Measurements from ENCODE around the gene GSE1. TPM values are rescaled to one million over a fixed set of nuclear protein-coding genes. Genes with fewer than 3 reads are reported as not detected.

Gene GSE1
- polyA plus RNA-seq, 3 donors from 2014 or later = 0.15 to 9.4 (median 2.9) TPM

DNA sequence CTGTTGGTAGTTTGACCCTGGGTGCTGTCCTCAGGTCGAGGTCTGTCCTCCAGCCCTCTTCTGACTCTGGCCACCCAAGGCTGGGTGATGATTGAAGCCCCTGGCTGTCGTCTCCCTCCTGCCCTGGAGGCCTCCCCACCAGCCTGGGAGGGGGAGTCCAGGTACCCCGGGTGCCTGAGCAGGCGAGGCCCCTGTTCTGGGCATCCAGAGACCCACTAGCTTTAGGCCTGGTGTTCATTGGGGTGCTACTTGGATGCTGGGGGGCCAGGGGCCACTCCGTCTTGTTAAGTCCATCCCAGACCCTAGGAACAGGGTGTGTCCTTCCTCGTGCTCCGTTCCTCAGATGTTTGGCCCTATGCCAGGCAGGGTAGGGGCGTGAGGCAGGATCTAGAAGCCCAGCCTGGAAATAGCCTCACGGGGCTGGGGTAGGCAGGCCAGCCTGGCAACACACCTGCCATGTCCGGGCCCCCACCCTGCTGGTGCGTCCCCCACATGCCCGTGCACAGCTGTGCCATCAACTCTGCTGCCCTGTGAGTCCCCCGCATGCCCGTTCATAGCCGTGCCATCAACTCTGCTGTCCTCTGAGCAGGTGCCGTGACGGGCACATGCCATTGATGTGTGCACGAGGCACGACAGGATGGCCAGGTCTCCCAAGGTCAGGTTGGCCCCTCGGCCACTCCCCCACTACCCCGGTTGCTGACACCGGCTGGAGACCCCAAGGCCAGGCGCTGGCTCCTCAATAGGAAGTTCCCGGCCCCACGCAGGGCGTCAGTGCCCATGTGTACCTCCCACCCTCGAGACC lies 38.7 kb downstream of the GSE1 start:
- DNase-seq = no peak
- Mint-ChIP-seq H3K4me1 (peaks cover 0 to 3% of the 10 kb centered on the region in 2 donors), H3K9me3 (no peaks in the 10 kb centered on the region), H3K27me3 (ENCODE audit: low read depth in 3 of 3) (peaks cover 4 to 24% (median 18%) of the 10 kb centered on the region in 3 donors), H3K36me3 (peaks cover 0 to 3% (median 0%) of the 10 kb centered on the region in 3 donors), H3K27ac (peak overlapping the region; percentile 13 to 82 (median 46)), H3K4me3 (no peak overlapping the region)

DNA sequence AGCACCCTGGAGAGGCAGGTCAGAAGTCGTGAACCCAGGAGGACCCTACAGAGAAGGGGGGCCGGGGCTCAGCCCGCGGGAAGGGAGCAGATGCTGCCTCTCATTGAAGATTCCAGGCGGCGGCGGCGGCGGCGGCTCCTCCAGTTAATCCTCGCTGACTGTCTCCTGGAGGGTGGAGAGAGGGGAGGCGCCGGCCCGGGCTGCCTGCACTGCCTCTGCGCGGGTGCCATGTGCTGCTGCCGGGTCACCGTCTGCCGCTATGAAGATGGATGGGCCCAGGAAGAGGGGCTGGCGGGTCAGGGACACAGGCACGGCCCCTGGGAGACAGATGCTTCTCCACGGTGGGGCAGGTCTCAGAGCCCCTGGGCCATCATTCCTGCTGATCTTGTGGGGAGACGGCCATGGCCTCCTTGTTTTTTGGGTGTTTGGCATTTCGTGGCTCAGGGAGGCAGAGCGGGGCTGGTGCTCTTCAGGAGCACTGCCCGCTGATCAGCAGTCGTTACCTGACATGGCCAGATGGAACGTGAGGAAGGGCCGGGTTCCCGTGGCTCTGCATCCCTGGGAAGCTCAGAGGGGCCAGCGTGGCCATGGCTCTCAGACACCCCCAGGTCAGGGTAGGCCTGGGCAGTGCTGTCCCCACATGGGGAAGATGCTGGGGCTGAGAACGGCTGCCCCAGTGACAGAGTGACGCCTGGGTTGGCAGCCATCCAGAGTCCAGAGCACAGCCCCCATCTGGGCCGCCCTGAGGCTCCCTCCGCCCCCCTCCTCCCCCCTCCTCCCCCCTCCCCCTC lies 39.5 kb downstream of the GSE1 start:
- Mint-ChIP-seq H3K4me3 (no peak overlapping the region), H3K27ac (peak overlapping the region; percentile 13 to 82 (median 58)), H3K9me3 (no peaks in the 10 kb centered on the region), H3K36me3 (peaks cover 0 to 6% (median 2%) of the 10 kb centered on the region in 3 donors), H3K27me3 (ENCODE audit: low read depth in 3 of 3) (peaks cover 7 to 25% (median 19%) of the 10 kb centered on the region in 3 donors), H3K4me1 (peaks cover 0 to 4% of the 10 kb centered on the region in 2 donors)
- peak; percentile 42 to 60 (median 43) for DNase-seq

DNA sequence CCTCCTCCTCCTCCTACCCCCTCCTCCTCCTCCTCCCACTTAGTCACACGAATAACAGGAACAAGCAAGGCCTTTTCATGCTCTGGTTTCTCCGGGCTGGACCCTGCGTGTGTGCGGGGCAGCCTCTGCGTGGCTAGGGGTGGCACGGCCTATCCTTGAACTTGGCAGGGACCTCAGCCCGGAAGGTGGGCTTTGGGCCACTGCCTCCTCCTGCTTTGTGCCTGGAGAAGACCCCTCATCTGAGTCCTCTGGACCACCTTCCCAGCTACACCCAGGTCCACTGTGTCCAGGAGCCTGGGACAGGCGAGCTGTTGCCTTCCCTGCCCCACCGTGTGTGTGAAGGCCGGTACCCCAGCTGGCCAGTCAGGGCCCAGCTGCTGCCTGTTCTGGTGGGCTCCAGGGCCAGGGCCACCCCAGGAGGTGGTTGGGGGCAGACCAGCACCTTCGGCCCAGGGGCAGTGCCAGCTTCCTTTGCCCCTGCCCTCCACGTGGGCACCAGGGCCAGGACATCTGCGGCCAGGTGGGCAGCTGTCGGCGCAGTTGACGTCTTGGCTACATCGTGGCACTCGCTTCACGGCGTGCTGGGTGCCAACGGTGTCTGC lies 40.3 kb downstream of the GSE1 start:
- DNase-seq = no peak
- Mint-ChIP-seq H3K4me3 (no peak overlapping the region), H3K4me1 (peaks cover 0 to 5% of the 10 kb centered on the region in 2 donors), H3K36me3 (peaks cover 0 to 8% (median 6%) of the 10 kb centered on the region in 3 donors), H3K9me3 (no peaks in the 10 kb centered on the region), H3K27me3 (ENCODE audit: low read depth in 3 of 3) (peaks cover 8 to 26% (median 20%) of the 10 kb centered on the region in 3 donors), H3K27ac (peak overlapping the region in 3 of 6 donors; percentile 28 to 82 (median 51))

DNA sequence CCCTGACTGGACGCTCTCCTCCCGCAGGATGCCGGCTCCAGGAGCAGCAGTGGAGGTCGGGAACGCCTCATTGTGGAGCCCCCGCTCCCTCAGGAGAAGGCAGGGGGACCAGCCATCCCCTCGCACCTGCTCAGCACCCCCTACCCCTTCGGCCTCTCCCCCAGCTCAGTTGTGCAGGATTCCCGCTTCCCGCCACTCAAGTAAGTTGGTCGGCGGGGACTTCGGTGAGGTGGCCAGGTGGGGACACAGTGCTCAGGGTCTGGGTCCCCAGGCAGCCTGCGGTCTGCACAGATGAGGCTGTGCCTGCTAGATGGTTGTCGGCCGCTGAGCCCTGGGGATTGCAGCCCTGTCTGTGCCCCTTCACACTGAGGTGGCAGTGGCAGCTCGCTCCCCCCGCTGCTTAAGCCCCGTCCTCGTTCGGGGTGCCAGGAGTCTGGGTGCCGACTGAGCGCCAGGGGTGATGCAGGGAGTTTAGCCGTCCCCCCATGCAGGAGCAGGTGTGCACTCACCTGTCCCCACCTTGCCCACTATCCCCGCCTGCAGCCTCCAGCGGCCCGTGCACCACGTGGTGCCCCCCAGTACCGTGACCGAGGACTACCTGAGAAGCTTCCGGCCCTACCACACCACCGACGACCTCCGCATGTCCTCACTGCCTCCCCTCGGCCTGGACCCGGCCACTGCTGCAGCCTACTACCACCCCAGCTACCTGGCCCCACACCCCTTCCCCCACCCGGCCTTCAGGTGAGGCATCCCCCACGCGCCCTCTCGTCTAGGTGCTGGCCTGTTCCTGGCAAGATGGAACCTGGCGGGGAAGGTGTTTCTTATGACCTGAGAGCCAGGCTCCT lies 41.4 kb downstream of the GSE1 start:
- DNase-seq = no peak
- no peaks in the 10 kb centered on the region for H3K9me3 Mint-ChIP-seq
- no peak overlapping the region for H3K4me3 Mint-ChIP-seq
- peak overlapping the region in 1 of 6 donors; percentile 51 for H3K27ac Mint-ChIP-seq
- peaks cover 8 to 21% (median 17%) of the 10 kb centered on the region in 3 donors for H3K27me3 Mint-ChIP-seq (ENCODE audit: low read depth in 3 of 3)
- H3K36me3 Mint-ChIP-seq = peaks cover 0 to 13% (median 8%) of the 10 kb centered on the region in 3 donors
- peaks cover 5% of the 10 kb centered on the region in 2 donors for H3K4me1 Mint-ChIP-seq

DNA sequence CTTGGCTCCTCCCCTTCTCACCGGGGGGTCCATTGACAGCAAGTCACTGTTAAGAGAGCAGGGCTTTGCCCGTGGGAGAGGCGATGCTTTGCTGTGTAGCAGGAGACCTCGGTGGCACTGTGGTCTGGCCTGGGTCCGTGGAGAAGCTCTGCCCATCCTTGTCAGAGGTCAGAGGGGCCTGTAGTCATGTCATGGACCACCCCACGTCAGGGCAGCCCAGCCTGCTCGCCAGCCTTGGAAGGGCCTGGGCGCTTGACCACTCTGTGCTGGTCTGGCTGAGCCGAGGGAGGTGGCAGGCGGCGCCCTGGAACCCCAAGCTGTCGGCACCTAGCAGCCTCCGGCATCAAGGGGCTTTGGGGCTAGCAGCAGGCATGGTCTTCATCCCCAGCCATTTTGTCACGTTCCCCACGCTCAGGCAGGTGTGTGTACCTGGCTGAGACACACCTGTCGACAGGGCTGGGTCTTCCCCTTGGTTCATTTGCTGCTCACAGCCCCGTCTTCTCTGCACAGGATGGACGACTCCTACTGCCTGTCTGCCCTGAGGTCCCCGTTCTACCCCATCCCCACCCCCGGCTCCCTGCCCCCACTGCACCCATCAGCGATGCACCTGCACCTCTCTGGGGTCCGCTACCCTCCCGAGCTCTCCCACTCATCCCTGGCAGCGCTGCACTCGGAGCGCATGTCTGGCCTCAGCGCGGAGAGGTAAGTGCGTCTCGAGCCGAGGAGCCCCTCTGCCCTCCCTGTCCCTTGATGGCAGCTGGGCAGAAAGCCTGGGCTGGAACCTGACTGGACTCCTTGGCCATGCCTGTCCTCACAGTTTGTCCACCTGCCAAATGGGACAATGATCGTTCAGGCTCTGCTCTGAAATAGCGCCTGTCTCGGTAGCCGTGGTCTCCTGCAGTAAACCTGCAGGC lies 42.4 kb downstream of the GSE1 start:
- peaks cover 0 to 13% (median 8%) of the 10 kb centered on the region in 3 donors for H3K36me3 Mint-ChIP-seq
- no peaks in the 10 kb centered on the region for H3K9me3 Mint-ChIP-seq

DNA sequence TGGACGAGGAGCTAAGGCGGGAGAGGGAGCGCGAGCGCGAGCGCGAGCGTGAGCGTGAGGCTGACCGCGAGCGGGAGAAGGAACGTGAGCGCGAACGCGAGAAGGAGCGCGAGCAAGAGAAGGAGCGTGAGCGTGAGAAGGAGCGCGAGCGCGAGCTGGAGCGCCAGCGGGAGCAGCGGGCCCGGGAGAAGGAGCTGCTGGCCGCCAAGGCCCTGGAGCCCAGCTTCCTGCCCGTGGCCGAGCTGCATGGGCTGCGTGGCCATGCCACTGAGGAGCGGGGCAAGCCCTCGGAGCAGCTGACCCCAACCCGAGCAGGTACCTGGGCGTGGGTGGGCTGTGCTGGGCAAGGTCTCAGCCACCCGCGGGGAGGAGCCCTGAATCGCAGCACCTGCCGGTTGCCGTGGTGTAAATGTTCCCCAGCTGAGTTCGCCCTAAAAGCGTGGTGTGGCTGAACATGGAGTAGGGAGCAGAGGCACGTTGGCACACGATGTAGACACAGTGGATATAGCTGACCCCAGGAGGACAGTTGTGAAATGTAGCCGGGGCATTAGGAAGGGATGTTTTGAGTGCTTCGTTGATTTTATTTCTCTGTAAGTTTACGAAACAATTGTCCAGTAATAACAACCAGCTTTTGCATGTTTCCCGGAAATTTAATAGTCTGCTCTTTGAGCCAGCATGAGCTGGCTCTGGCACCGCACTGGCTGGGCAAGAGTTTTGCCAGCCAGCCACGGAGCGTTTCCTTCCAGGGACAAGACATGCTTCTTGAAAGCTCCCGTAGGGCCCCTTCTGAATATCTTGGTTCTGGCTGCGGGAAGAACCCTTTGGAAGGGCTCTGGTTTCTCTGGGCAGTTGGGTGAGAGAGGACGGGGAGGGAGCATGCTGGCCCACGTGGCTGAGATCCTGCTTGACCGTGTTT lies 43.5 kb downstream of the GSE1 start:
- Mint-ChIP-seq H3K27me3 (ENCODE audit: low read depth in 3 of 3) (peaks cover 8 to 21% (median 17%) of the 10 kb centered on the region in 3 donors), H3K4me1 (peaks cover 8 to 10% of the 10 kb centered on the region in 2 donors), H3K27ac (no peak overlapping the region), H3K4me3 (peak overlapping the region in 1 of 5 donors; percentile 40), H3K9me3 (no peaks in the 10 kb centered on the region), H3K36me3 (peaks cover 0 to 13% (median 8%) of the 10 kb centered on the region in 3 donors)
- no peak for DNase-seq

More for the DNA sequence above, 42.4 kb downstream of the GSE1 start:
- Mint-ChIP-seq H3K4me1 (peaks cover 8 to 10% of the 10 kb centered on the region in 2 donors), H3K4me3 (no peak overlapping the region), H3K27me3 (ENCODE audit: low read depth in 3 of 3) (peaks cover 8 to 21% (median 17%) of the 10 kb centered on the region in 3 donors), H3K27ac (peak overlapping the region in 1 of 6 donors; percentile 53)
- DNase-seq = no peak

DNA sequence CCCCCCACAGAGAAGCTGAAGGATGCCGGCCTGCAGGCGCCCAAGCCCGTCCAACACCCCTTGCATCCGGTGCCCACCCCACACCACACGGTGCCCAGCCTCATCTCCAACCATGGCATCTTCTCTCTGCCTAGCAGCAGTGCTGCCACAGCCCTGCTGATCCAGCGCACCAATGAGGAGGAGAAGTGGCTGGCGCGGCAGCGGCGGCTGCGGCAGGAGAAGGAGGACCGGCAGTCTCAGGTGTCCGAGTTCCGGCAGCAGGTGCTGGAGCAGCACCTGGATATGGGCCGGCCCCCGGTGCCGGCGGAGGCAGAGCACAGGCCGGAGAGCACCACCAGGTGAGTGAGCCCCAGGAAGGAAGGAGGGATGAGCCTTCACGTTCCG lies 44.1 kb downstream of the GSE1 start:
- H3K4me3 Mint-ChIP-seq = no peak overlapping the region
- peaks cover 0 to 13% (median 8%) of the 10 kb centered on the region in 3 donors for H3K36me3 Mint-ChIP-seq
- no peak for DNase-seq
- peaks cover 8 to 17% (median 16%) of the 10 kb centered on the region in 3 donors for H3K27me3 Mint-ChIP-seq (ENCODE audit: low read depth in 3 of 3)
- peak overlapping the region in 1 of 6 donors; percentile 71 for H3K27ac Mint-ChIP-seq
- H3K4me1 Mint-ChIP-seq = peaks cover 8 to 10% of the 10 kb centered on the region in 2 donors
- no peaks in the 10 kb centered on the region for H3K9me3 Mint-ChIP-seq

DNA sequence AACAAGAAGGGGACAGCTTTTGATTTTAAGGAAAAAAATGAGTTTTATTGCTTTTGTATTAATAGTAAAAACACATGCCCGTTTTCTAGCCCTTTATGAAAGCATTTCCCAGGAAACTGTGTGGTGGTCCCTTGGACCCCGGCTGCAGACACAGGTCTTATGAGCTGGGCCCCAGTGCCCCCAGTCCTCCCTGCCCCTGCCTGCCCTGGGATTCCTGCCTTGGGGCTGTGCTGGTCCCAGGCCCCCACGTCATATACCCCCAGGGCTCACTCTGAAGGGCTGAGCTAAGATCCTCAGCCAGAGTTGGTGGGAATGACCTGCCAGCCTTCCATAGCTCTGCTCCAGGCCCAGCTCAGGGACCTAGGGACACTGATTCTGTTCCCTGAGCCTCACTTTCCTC lies 44.9 kb downstream of the GSE1 start:
- no peak overlapping the region for H3K4me3 Mint-ChIP-seq
- no peaks in the 10 kb centered on the region for H3K9me3 Mint-ChIP-seq
- DNase-seq = no peak
- H3K4me1 Mint-ChIP-seq = peaks cover 7 to 10% of the 10 kb centered on the region in 2 donors
- H3K36me3 Mint-ChIP-seq = peaks cover 0 to 16% (median 8%) of the 10 kb centered on the region in 3 donors
- H3K27me3 Mint-ChIP-seq (ENCODE audit: low read depth in 3 of 3) = peaks cover 8 to 14% (median 12%) of the 10 kb centered on the region in 3 donors
- H3K27ac Mint-ChIP-seq = peak overlapping the region in 1 of 6 donors; percentile 50

DNA sequence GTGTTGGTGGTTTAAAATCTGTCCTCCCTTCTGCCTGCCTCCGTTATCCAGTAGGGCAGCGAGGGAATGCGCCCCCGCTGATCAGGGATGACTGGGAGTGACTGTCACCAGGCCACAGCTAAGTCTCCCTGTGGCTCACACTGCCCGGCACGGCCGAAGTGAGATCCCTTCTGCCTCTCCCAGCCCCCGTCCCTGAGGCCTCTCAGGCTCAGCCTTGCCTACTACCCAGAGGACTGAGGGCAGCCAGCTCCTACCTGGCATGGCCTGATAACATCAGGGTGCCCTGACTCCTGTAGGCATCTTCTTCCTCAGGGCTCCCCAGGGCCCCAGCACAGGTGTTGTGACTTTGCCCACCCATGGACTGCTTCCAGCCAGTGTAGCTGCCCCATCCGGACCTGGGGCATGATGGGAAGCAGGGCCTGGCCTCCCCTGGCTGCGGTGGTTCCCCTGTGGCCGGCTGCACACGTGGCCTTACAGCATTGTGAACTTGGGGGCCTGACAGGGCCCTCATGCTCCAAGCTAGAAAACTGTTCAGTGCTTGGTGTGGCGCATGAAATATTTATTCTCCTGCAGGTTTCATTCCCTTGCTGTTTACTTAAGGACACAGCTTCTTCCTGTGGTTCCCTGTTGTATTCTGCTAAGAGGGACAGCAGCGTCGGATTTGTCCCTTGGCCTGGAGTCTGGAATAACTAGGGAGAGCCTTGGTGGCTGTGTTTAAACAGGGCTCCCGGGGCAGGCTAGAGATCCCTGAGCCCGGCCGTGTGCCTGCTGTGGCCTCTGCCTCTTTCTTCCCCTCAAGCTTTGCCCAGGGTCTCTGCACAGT lies 45.6 kb downstream of the GSE1 start:
- DNase-seq = no peak
- peaks cover 4 to 12% (median 8%) of the 10 kb centered on the region in 3 donors for H3K27me3 Mint-ChIP-seq (ENCODE audit: low read depth in 3 of 3)
- peaks cover 0 to 20% (median 8%) of the 10 kb centered on the region in 3 donors for H3K36me3 Mint-ChIP-seq
- H3K9me3 Mint-ChIP-seq = no peaks in the 10 kb centered on the region
- H3K27ac Mint-ChIP-seq = peak overlapping the region in 1 of 6 donors; percentile 72
- peaks cover 7 to 10% of the 10 kb centered on the region in 2 donors for H3K4me1 Mint-ChIP-seq
- H3K4me3 Mint-ChIP-seq = no peak overlapping the region

DNA sequence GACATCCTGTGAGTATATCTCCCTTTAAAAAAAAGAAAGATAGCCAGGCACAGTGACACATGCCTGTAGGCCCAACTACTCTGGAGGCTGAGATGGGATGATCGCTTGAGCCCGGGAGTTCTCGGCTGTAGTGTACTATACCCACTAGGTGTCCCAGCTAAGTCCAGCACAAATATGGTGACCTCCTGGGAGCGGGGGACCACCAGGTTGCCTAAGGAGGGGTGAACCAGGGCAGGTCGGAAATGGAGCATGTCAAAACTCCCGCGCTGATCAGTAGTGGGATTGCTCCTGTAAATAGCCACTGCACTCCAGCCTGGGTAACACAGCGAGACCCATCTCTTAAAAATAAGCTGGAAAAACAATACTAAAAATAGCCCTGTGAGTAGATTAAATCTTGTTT lies 46.2 kb downstream of the GSE1 start:
- H3K9me3 Mint-ChIP-seq = no peaks in the 10 kb centered on the region
- H3K27ac Mint-ChIP-seq = peak overlapping the region in 5 of 6 donors; percentile 30 to 81 (median 59)
- peaks cover 5 to 10% of the 10 kb centered on the region in 2 donors for H3K4me1 Mint-ChIP-seq
- no peak for DNase-seq
- H3K4me3 Mint-ChIP-seq = no peak overlapping the region
- peaks cover 0 to 21% (median 8%) of the 10 kb centered on the region in 3 donors for H3K36me3 Mint-ChIP-seq
- peaks cover 4 to 8% (median 6%) of the 10 kb centered on the region in 3 donors for H3K27me3 Mint-ChIP-seq (ENCODE audit: low read depth in 3 of 3)
